PC-9 (cell line): ENCODE results near the gene FGF1. TPM values are rescaled to one million over a fixed set of nuclear protein-coding genes. Genes with fewer than 3 reads are reported as not detected.

Source experiments
- BruUV-seq: library from RNA; stranded (reverse); fragments of 400-500 nt; replicated peaks from 2 replicates; lab custom pipeline; 2021; lab: Mats Ljungman, UMichigan
- CTCF ChIA-PET: fragments of 300-600 bp; sonication (Branson Sonifier 250); formaldehyde crosslinking; loops from one replicate; lab custom pipeline; 2022; ENCODE audit warnings: antibody characterized with exemption; lab: Charles Lee
- POLR2A ChIA-PET: fragments of 300-600 bp; sonication (Branson Sonifier 250); formaldehyde crosslinking; loops from one replicate; lab custom pipeline; 2022; ENCODE audit warnings: antibody characterized with exemption; ENCODE audit not compliant: unreplicated experiment; lab: Charles Lee
- DNase-seq, 2 experiments: peaks; one replicate each; pipeline versions ENCODE4 v3.0.0 to v3.0.0-alpha.2; 2015 to 2022; ENCODE audit warnings: mixed read lengths in 1 of 2
- H2AFZ ChIP-seq: fragments of 200-600 bp; sonication (generic); 2 replicates; pipeline ENCODE4 v1.8.1; 2017; ENCODE audit warnings: antibody characterized with exemption
- H3F3A ChIP-seq: fragments of 200-600 bp; sonication (generic); 2 replicates; pipeline ENCODE4 v1.8.1; 2017; ENCODE audit warnings: antibody characterized with exemption, mild to moderate bottlenecking, low read depth; ENCODE audit not compliant: insufficient read depth
- H3K27ac ChIP-seq: fragments of 200-600 bp; sonication (generic); 2 replicates; pipeline ENCODE4 v1.6.1; 2016; ENCODE audit warnings: mixed run types
- H3K27me3 ChIP-seq: fragments of 200-600 bp; sonication (generic); 2 replicates; pipeline ENCODE4 v1.6.1; 2016; ENCODE audit warnings: low read depth, mixed run types; ENCODE audit not compliant: insufficient read depth
- H3K36me3 ChIP-seq: fragments of 200-600 bp; sonication (generic); 2 replicates; pipeline ENCODE4 v1.6.1; 2016; ENCODE audit warnings: low read depth, mixed run types
- H3K4me1 ChIP-seq: fragments of 200-600 bp; sonication (generic); replicated peaks from 2 replicates; pipeline ENCODE4 v1.6.1; 2016; ENCODE audit warnings: mixed run types; ENCODE audit not compliant: insufficient read depth
- H3K4me2 ChIP-seq: fragments of 200-600 bp; sonication (generic); 2 replicates; pipeline ENCODE4 v1.6.1; 2017; ENCODE audit warnings: mixed run types
- H3K4me3 ChIP-seq: fragments of 200-600 bp; sonication (generic); 2 replicates; pipeline ENCODE4 v1.6.1; 2016; ENCODE audit warnings: mixed run types
- H3K79me2 ChIP-seq: fragments of 200-600 bp; sonication (generic); 2 replicates; pipeline ENCODE4 v1.6.1; 2017; ENCODE audit warnings: low read depth, mixed run types
- H3K9me2 ChIP-seq: fragments of 200-600 bp; sonication (generic); 2 replicates; pipeline ENCODE4 v1.8.1; 2017; ENCODE audit warnings: mild to moderate bottlenecking; ENCODE audit not compliant: insufficient read depth
- H3K9me3 ChIP-seq: fragments of 200-600 bp; sonication (generic); 2 replicates; pipeline ENCODE4 v1.8.1; 2016; ENCODE audit warnings: low read depth; ENCODE audit not compliant: insufficient read depth
- H4K20me1 ChIP-seq: fragments of 200-600 bp; sonication (generic); 2 replicates; pipeline ENCODE4 v1.8.1; 2017; ENCODE audit not compliant: insufficient read depth
- EZH2 ChIP-seq: fragments of 200-600 bp; sonication (generic); IDR thresholded peaks from 2 replicates; pipeline ENCODE4 v1.8.0; 2017; ENCODE audit warnings: antibody characterized with exemption, low read depth
- intact Hi-C: fragments of 100-400 bp; cut with micrococcal nuclease; formaldehyde crosslinking; loops from one replicate; pipeline ENCODE4 v1.10.0; 2022; ENCODE audit not compliant: unreplicated experiment
- total RNA-seq: library from RNA; stranded (reverse); gene quantifications from 2 replicates; pipeline ENCODE4 v1.2.3, GENCODE V29; 2021
- TF ChIP-seq, protein P1 (sequence below): fragments of 200-600 bp; sonication (generic); conservative IDR thresholded peaks from 2 replicates; pipeline ENCODE4 v1.6.1; 2017; ENCODE audit warnings: mixed run types, antibody characterized with exemption, mild to moderate bottlenecking, moderate library complexity

Gene FGF1
- total RNA-seq, 1 experiment from 2014 or later, result 0.44 TPM

DNA sequence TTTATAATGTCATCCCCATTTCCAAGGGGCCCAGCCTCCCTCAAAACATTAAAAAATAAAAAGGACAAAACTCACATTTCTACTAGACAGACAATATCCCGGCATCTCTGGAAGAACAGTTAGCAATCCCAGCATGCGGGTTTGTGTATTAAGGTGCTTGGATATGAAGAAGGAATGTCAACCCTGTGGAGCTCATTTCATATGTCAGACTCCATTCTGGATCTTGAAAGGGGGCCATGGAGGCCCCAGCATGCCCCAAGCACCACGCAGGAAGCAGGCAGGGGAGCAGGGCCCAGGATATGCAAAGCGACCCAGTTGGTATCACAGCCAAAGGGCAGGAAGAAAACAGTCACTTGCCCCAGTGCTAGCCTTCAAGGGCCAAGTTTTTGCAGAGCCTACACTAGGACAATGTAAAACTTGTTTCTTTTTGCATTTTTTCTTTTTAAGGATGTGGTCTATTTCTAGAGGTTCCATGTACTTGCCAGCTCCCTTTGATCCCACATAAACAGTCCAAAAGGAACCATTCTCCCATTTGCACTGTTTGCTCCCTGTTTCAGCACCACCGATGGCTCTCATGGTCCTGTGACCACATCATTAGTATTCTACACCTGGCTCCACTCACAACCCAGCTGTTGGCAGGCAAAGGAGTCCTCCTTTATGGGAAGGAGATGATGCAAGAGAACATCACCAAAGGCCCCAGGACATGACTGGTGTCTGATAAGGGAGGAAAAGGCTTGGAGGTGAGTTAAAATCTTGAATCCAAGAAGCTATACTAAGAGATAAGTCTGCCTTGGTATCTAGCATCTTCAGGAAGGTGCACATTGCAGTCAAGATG lies 58.3 kb downstream of the FGF1 start:
- H3K4me3 ChIP-seq, result no peak overlapping the region
- intact Hi-C loops, result no loop called here
- TF ChIP-seq EZH2, result no peak
- TF ChIP-seq, protein P1, sequence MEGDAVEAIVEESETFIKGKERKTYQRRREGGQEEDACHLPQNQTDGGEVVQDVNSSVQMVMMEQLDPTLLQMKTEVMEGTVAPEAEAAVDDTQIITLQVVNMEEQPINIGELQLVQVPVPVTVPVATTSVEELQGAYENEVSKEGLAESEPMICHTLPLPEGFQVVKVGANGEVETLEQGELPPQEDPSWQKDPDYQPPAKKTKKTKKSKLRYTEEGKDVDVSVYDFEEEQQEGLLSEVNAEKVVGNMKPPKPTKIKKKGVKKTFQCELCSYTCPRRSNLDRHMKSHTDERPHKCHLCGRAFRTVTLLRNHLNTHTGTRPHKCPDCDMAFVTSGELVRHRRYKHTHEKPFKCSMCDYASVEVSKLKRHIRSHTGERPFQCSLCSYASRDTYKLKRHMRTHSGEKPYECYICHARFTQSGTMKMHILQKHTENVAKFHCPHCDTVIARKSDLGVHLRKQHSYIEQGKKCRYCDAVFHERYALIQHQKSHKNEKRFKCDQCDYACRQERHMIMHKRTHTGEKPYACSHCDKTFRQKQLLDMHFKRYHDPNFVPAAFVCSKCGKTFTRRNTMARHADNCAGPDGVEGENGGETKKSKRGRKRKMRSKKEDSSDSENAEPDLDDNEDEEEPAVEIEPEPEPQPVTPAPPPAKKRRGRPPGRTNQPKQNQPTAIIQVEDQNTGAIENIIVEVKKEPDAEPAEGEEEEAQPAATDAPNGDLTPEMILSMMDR, result no peak
- POLR2A ChIA-PET, result interaction anchor here (0.8 kb wide), 1 partner anchor 122 kb away, joined by 18 read pairs; no protein-coding TSS in a partner anchor
- no peaks in the 10 kb centered on the region; the same call in 1 of the 2 replicates for H3F3A ChIP-seq
- no peak overlapping the region for H3K4me2 ChIP-seq
- no peaks in the 10 kb centered on the region for H3K79me2 ChIP-seq
- BruUV-seq, result no TSS peak
- CTCF ChIA-PET, result interaction anchor here (0.6 kb wide), 1 partner anchor 506 kb away, joined by 3 read pairs; no protein-coding TSS in a partner anchor
- no peaks in the 10 kb centered on the region for H3K9me2 ChIP-seq
- no peaks in the 10 kb centered on the region for H3K36me3 ChIP-seq
- H3K4me1 ChIP-seq, result no peaks in the 10 kb centered on the region
- H2AFZ ChIP-seq, result no peak overlapping the region
- no peak overlapping the region for H3K27ac ChIP-seq
- no peak for DNase-seq
- H4K20me1 ChIP-seq, result no peaks in the 10 kb centered on the region
- no peaks in the 10 kb centered on the region for H3K9me3 ChIP-seq
- H3K27me3 ChIP-seq, result no peaks in the 10 kb centered on the region

DNA sequence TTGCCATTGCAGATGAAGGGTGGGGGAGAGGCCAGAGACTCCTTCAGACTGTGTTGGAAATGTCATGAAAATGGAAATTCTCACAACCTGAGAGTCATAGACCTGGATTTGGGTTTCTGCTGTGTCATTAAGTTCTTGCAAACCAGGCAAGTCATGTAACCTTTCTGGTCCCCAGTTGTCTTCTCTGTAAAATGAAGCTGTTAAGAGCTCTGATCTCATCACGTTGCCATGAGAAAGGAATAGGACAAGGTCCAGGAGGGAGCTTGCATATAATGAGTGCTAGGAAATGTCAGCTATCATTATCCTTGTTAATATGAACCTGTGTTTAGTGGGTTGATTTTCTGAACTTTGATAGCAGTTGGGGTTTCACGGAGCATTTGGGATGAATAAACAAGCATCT lies 59.1 kb downstream of the FGF1 start:
- no peaks in the 10 kb centered on the region for H3K36me3 ChIP-seq
- H3K27ac ChIP-seq, result no peak overlapping the region
- no peaks in the 10 kb centered on the region for H3K9me3 ChIP-seq
- no peaks in the 10 kb centered on the region for H3F3A ChIP-seq
- no peaks in the 10 kb centered on the region for H4K20me1 ChIP-seq
- POLR2A ChIA-PET, result interaction anchor here (0.8 kb wide), 1 partner anchor 122 kb away, joined by 18 read pairs; no protein-coding TSS in a partner anchor
- H3K79me2 ChIP-seq, result no peaks in the 10 kb centered on the region
- intact Hi-C loops, result no loop called here
- no peak overlapping the region for H3K4me2 ChIP-seq
- H3K4me3 ChIP-seq, result no peak overlapping the region
- H2AFZ ChIP-seq, result no peak overlapping the region
- no peak for DNase-seq
- 0 out of 2 replicates have a peak, but pooled peaks cover 1% of the 10 kb centered on the region for H3K4me1 ChIP-seq
- BruUV-seq, result no TSS peak
- H3K9me2 ChIP-seq, result no peaks in the 10 kb centered on the region
- CTCF ChIA-PET, result interaction anchor here (0.6 to 0.9 kb wide), 2 partner anchors 11 to 505 kb away, joined by 3 read pairs; no protein-coding TSS in a partner anchor
- H3K27me3 ChIP-seq, result no peaks in the 10 kb centered on the region
- TF ChIP-seq EZH2, result no peak
- TF ChIP-seq, protein P1, result no peak

DNA sequence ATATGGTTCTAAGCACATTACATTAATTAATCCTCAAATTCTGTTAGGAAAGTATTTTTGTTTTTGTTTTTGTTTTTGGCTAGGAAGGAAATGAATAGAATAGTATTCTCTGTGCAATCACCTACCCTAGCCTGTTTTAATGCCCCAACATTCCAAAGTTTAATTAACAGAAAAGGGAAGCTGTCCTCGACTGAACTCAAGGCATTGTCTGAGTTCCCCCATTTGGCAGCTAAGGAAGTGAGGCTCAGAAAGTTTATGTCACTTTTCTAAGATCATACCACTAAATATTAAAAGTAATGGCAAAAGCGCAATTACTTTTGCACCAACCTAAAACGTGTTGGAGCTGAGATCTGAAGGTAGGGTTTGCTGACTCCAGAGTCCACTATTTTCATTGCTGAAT lies 59.8 kb downstream of the FGF1 start:
- no peak for DNase-seq
- no peaks in the 10 kb centered on the region for H3K79me2 ChIP-seq
- no peaks in the 10 kb centered on the region for H3K9me3 ChIP-seq
- H3F3A ChIP-seq, result no peaks in the 10 kb centered on the region
- TF ChIP-seq, protein P1, result no peak
- TF ChIP-seq EZH2, result no peak
- ChIA-PET POLR2A (no interaction called here), CTCF (interaction anchor here (0.9 kb wide), 1 partner anchor 11 kb away, joined by 3 read pairs; no protein-coding TSS in a partner anchor)
- H3K9me2 ChIP-seq, result no peaks in the 10 kb centered on the region
- H3K4me3 ChIP-seq, result no peak overlapping the region
- BruUV-seq, result no TSS peak
- H3K4me1 ChIP-seq, result peaks cover 8% of the 10 kb centered on the region
- no peak overlapping the region for H2AFZ ChIP-seq
- H3K36me3 ChIP-seq, result no peaks in the 10 kb centered on the region
- H3K27me3 ChIP-seq, result no peaks in the 10 kb centered on the region
- intact Hi-C loops, result no loop called here
- H3K4me2 ChIP-seq, result no peak overlapping the region
- H3K27ac ChIP-seq, result no peak overlapping the region
- no peaks in the 10 kb centered on the region for H4K20me1 ChIP-seq
